Keratinocyte (primary cell): ENCODE results near the gene RPL39. TPM values are rescaled to one million over a fixed set of nuclear protein-coding genes. Genes with fewer than 3 reads are reported as not detected.
"Not testable (repeated sequence)": the region's sequence is repeated elsewhere in the genome, so short reads cannot be mapped to it uniquely, and the experiment has no call there.

ENCODE experiments used
- DNase-seq: peaks from one replicate; pipeline ENCODE4 v3.0.0-alpha.2; 2011; ENCODE audit warnings: low read depth, missing footprints, low spot score
- FAIRE-seq: peaks from 2 replicates; lab custom pipeline; 2011; peaks lifted over from hg19 to GRCh38; lab: Jason Lieb, UNC
- H2AFZ ChIP-seq: 2 replicates; pipeline ENCODE4 v1.6.0; 2012; ENCODE audit warnings: low read length, control low read depth, inconsistent platforms; ENCODE audit not compliant: control insufficient read depth
- H3K27ac ChIP-seq: 2 replicates; pipeline ENCODE4 v1.5.1; 2011; ENCODE audit warnings: low read length; ENCODE audit not compliant: control insufficient read depth, insufficient read depth
- H3K27me3 ChIP-seq: 3 replicates; pipeline ENCODE4 v1.6.0; 2011; ENCODE audit warnings: low read length; ENCODE audit not compliant: control insufficient read depth, insufficient read depth; ENCODE audit errors: extremely low read depth
- H3K36me3 ChIP-seq, 2 experiments: 2 replicates in 1 of 2; 3 replicates in 1 of 2; pipeline ENCODE4 v1.5.1; 2011; ENCODE audit warnings: low read length in 2 of 2, mild to moderate bottlenecking in 1 of 2; ENCODE audit not compliant: control insufficient read depth in 2 of 2, insufficient read depth in 2 of 2; ENCODE audit errors: extremely low read depth in 1 of 2
- H3K4me1 ChIP-seq: 3 replicates; pipeline ENCODE4 v1.5.1; 2011; ENCODE audit warnings: low read length; ENCODE audit not compliant: control insufficient read depth, insufficient read depth; ENCODE audit errors: extremely low read depth
- H3K4me2 ChIP-seq: 3 replicates; pipeline ENCODE4 v1.6.0; 2011; ENCODE audit warnings: low read depth, low read length; ENCODE audit not compliant: control insufficient read depth, insufficient read depth; ENCODE audit errors: extremely low read depth
- H3K4me3 ChIP-seq, 3 experiments: fragments of 200-600 bp in 1 of 3; sonication (generic) in 1 of 3; 2 replicates in 2 of 3; 3 replicates in 1 of 3; pipeline ENCODE4 v1.5.1; 2011 to 2016; ENCODE audit warnings: low read length in 3 of 3, mild to moderate bottlenecking in 3 of 3, control low read depth in 2 of 3, inconsistent platforms in 1 of 3, low read depth in 1 of 3, mixed read lengths in 1 of 3, mixed run types in 1 of 3, moderate library complexity in 1 of 3; ENCODE audit not compliant: control insufficient read depth in 2 of 3, insufficient read depth in 2 of 3; ENCODE audit errors: extremely low read depth in 1 of 3
- H3K79me2 ChIP-seq: 2 replicates; pipeline ENCODE4 v1.6.0; 2012; ENCODE audit warnings: low read length; ENCODE audit not compliant: control insufficient read depth, insufficient read depth
- H3K9ac ChIP-seq: 3 replicates; pipeline ENCODE4 v1.6.0; 2011; ENCODE audit warnings: low read length; ENCODE audit not compliant: control insufficient read depth, insufficient read depth; ENCODE audit errors: extremely low read depth
- H3K9me1 ChIP-seq: 3 replicates; pipeline ENCODE4 v1.6.0; 2011; ENCODE audit warnings: low read length; ENCODE audit not compliant: control insufficient read depth, insufficient read depth; ENCODE audit errors: extremely low read depth
- H3K9me3 ChIP-seq: 2 replicates; pipeline ENCODE4 v1.5.1; 2012; ENCODE audit warnings: low read depth, low read length; ENCODE audit not compliant: control insufficient read depth
- H4K20me1 ChIP-seq: 3 replicates; pipeline ENCODE4 v1.6.0; 2011; ENCODE audit warnings: low read length; ENCODE audit not compliant: control insufficient read depth, insufficient read depth; ENCODE audit errors: extremely low read depth
- CTCF ChIP-seq, 3 experiments: IDR thresholded peaks in 1 of 3; conservative IDR thresholded peaks in 1 of 3; optimal IDR thresholded peaks in 1 of 3; 2 replicates in 2 of 3; 3 replicates in 1 of 3; pipeline versions ENCODE3 to v1.5.1; 2011; ENCODE audit warnings: low read length in 3 of 3, mild to moderate bottlenecking in 3 of 3, moderate library complexity in 2 of 3, control low read depth in 1 of 3, inconsistent platforms in 1 of 3; ENCODE audit not compliant: insufficient read depth in 2 of 3; ENCODE audit errors: extremely low read depth in 1 of 3
- EZH2 ChIP-seq: IDR thresholded peaks from one replicate; pipeline ENCODE4 v1.6.1; 2012; ENCODE audit warnings: inconsistent platforms, mild to moderate bottlenecking, low read length, moderate library complexity
- dilution Hi-C: fragments of 300-500 bp; cut with MboI; formaldehyde crosslinking; loops from one replicate; pipeline ENCODE4 v1.7.0; 2020; ENCODE audit warnings: low sequenced_read_pairs; ENCODE audit not compliant: extremely low pct_ligation_motif_present
- polyA plus RNA-seq, 5 experiments: library from polyadenylated mRNA; depleted of rRNA in 3 of 5; stranded (reverse) in 3 of 5; stranded (forward) in 1 of 5; unstranded in 1 of 5; fragments of >200 nt; gene quantifications; 1 replicate in 1 of 5; 2 replicates in 3 of 5; 3 replicates in 1 of 5; pipeline versions ENCODE4 v1.2.1 to v1.2.3, GENCODE V29; 2011 to 2012; ENCODE audit warnings: missing spikeins in 2 of 5, low read depth in 1 of 5, low replicate concordance in 1 of 5

The RPL39 gene
- polyA plus RNA-seq, 1 donor (not counting 4 experiments of a cell fraction or from before 2014, with no cell fraction given) = 2,842 TPM

- Histone ChIP-seq H3K4me3 (no peak overlapping the region), H3K27me3 (no peaks in the 10 kb centered on the region), H4K20me1 (peaks cover 3% of the 10 kb centered on the region), H3K36me3 (peaks cover 0 to 4% of the 10 kb centered on the region in 2 experiments), H3K9me3 (no peaks in the 10 kb centered on the region), H3K4me1 (no peaks in the 10 kb centered on the region), H3K27ac (no peak overlapping the region), H3K9ac (no peak overlapping the region), H3K4me2 (no peak overlapping the region), H3K79me2 (no peaks in the 10 kb centered on the region), H3K9me1 (no peaks in the 10 kb centered on the region), H2AFZ (no peak overlapping the region)
- FAIRE-seq (no peak), DNase-seq (no peak)
- TF ChIP-seq EZH2 = no peak
- TF ChIP-seq CTCF (optimal IDR thresholded peaks at IDR 0.05 in 1 of 3, IDR thresholded peaks at IDR 0.05 in 1 of 3, conservative IDR thresholded peaks at IDR 0.05 in 1 of 3; ENCODE audit: extremely low read depth in 1 of 3, insufficient read depth in 2 of 3, low read length in 3 of 3) = no peak
- dilution Hi-C loops = no loop called here
Measured at GRCh38 chrX:119778829-119779228, 12.6 kb downstream of the RPL39 start.

- Histone ChIP-seq H3K79me2 (no peaks in the 10 kb centered on the region), H3K4me3 (no peak overlapping the region), H2AFZ (no peak overlapping the region), H3K27me3 (no peaks in the 10 kb centered on the region), H4K20me1 (no peaks in the 10 kb centered on the region), H3K4me1 (no peaks in the 10 kb centered on the region), H3K27ac (no peak overlapping the region), H3K9ac (no peak overlapping the region), H3K9me3 (no peaks in the 10 kb centered on the region), H3K36me3 (no peaks in the 10 kb centered on the region), H3K4me2 (no peak overlapping the region), H3K9me1 (no peaks in the 10 kb centered on the region)
- no peak for FAIRE-seq
- DNase-seq = no peak
- TF ChIP-seq EZH2 (no peak), CTCF (optimal IDR thresholded peaks at IDR 0.05 in 1 of 3, IDR thresholded peaks at IDR 0.05 in 1 of 3, conservative IDR thresholded peaks at IDR 0.05 in 1 of 3; ENCODE audit: extremely low read depth in 1 of 3, insufficient read depth in 2 of 3, low read length in 3 of 3) (no peak)
- dilution Hi-C loops = no loop called here
Measured at GRCh38 chrX:119775517-119776238, 15.8 kb downstream of the RPL39 start.

- H3K4me1 ChIP-seq, H2AFZ ChIP-seq, H3K79me2 ChIP-seq, H3K36me3 ChIP-seq, H3K27me3 ChIP-seq, FAIRE-seq, H3K9me3 ChIP-seq, dilution Hi-C loops, H3K9me1 ChIP-seq, H4K20me1 ChIP-seq, H3K9ac ChIP-seq, H3K27ac ChIP-seq, H3K4me3 ChIP-seq, H3K4me2 ChIP-seq, DNase-seq: not testable (repeated sequence)
Measured at GRCh38 chrX:119769388-119769787, 22.0 kb downstream of the RPL39 start.

- H3K27ac ChIP-seq, H3K9me1 ChIP-seq, dilution Hi-C loops, H2AFZ ChIP-seq, H3K36me3 ChIP-seq, H3K4me2 ChIP-seq, H3K9ac ChIP-seq, H4K20me1 ChIP-seq, H3K4me1 ChIP-seq, FAIRE-seq, H3K9me3 ChIP-seq, H3K79me2 ChIP-seq, DNase-seq, H3K27me3 ChIP-seq, H3K4me3 ChIP-seq: not testable (repeated sequence)
Measured at GRCh38 chrX:119768436-119768835, 23.0 kb downstream of the RPL39 start.
